Measurements from ENCODE around the gene ERVFRD-1.

- TF ChIP-seq, protein P1, sequence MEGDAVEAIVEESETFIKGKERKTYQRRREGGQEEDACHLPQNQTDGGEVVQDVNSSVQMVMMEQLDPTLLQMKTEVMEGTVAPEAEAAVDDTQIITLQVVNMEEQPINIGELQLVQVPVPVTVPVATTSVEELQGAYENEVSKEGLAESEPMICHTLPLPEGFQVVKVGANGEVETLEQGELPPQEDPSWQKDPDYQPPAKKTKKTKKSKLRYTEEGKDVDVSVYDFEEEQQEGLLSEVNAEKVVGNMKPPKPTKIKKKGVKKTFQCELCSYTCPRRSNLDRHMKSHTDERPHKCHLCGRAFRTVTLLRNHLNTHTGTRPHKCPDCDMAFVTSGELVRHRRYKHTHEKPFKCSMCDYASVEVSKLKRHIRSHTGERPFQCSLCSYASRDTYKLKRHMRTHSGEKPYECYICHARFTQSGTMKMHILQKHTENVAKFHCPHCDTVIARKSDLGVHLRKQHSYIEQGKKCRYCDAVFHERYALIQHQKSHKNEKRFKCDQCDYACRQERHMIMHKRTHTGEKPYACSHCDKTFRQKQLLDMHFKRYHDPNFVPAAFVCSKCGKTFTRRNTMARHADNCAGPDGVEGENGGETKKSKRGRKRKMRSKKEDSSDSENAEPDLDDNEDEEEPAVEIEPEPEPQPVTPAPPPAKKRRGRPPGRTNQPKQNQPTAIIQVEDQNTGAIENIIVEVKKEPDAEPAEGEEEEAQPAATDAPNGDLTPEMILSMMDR (IDR thresholded peaks at IDR 0.05; ENCODE audit: low read length) = no peak
- TF ChIP-seq EZH2 (optimal IDR thresholded peaks at IDR 0.05; ENCODE audit: low read depth, low read length) = no peak
These were observed 16.6 kb downstream of the ERVFRD-1 start for GRCh38 chr6:11094941-11095340.

Measured in MM.1S (cell line).